ENCODE measurements around the gene KIAA1217.
A peak's percentile ranks its signal among the peaks of the same experiment; 100 is the strongest.
"Not testable (repeated sequence)": the region's sequence is repeated elsewhere in the genome, so short reads cannot be mapped to it uniquely, and the experiment has no call there.

KIAA1217 gene

DNA sequence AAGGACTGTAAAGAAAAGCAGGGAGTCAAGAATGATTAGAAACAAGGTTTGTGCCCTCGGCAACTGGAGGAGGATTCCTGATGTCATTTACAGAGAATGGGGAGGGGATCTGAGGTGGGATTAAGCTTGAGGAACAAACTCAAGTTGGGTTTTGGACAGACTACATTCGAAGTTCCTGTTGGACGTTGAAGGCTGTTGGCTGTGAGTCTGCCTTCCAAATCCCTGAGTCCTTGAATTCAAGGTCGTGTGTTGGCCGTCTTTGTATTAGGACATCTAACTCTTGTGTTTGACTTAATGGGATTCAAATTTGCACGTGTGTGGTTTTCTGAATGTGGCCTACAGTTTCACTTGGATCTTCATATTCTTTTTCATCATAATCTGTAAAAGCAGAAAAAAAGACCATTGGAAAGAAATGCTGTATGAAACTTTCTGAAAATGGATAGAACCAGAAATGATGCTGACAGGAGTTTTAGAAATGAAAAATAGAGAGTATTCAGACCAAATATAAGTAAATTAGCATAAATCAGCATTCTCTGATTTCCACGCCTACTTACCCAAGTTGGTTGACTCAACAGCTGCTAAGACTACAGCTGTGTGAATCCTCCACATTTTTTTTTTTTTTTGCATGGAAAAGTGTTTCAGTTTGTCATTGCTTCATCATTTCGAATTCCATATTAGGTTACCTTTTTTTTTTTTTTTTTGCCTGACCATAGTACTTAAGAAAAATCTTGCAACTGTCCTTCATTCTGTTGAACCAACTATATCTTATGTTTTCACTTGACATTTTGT is 94.8 kb downstream of the KIAA1217 start:
- DNase-seq: no peak

DNA sequence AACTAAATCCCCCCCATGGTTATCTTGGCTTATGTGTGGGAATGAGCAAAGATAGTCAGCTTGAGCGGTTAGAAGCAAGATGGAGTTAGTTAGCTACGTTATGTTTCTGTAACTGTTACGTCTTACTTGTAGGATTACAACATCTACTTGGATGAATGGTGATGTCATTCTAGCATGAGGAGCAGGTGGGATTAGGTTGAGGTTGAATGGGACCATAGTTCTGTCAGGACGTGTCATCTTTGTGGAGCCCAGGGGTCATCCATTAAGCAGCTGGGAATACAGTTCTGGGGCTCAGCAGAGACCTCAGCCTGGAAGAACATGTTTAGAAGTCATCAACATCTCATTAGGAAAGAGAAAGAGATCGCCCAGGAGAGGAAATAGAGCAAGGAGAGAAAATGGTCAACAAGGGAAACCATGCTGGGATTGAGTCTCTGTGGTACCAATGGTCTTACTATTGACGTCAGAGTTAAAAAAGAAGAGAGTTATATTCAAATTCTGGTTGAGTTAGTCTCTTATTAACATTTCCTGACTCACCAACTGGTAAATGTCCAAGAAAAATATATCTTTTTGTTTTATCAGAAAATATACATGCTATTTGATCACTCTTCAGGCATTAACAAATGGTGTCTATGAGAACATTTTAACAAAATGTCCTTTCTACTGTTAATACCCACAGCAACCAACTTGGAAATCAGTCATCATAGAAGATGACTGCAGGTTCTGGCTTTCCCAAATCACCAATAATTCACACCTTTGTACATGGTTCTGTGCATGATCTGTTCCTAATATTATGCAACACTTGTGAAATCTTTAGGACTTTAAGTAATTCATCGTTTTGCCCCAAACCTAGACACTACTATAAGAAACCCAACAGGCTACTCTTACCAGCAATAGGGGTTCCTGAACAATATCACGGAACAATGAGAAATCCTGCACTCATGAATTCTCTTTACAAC is 96.9 kb downstream of the KIAA1217 start:
- no peak for DNase-seq

DNA sequence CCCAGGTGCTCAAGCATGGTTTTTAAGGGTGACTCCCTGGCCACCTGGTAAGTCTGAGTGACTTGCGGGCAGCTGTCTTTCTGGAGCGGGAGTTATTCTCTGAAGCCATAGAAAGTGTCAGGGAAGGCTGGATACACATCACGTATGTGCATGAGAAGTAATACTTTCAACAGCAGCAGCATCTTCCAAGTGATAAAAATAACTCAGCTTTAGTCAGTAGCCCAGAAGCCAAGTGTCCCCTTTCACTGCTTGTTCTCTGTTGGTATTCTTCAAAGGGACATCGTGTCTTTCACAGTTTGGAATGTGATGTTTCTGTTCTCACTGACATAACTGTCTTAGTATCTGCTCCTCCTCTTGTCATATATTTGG is 97.6 kb downstream of the KIAA1217 start:
- no peak for DNase-seq

- no peak for DNase-seq
These were observed 98.2 kb downstream of the KIAA1217 start for GRCh38 chr10:24307116-24307515.

GRCh38 chr10:24307696-24308485 is 99.0 kb downstream of the KIAA1217 start:
- DNase-seq: peak; percentile 38

GRCh38 chr10:24310104-24310503 is 101.2 kb downstream of the KIAA1217 start:
- no peak for DNase-seq

DNA sequence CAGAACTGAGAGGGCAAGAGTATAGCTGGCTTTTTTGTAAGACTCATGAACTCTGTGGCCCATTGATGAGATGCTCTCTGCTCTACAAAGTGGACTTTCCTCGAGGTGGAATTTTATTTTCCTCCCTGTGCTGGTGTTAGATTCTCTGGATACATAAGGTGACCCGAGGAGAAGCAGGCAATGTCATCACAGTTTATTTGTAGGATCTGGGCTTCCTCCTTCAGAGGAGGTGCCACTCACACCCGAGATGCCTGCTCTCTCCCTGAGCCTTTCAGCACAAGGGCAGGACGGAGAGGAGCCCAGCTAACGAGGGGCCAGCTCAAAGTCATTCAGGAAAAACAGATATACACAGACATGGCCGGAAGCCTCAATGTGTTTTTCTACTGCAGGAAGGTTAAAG is 103.0 kb downstream of the KIAA1217 start:
- no peak for DNase-seq

DNA sequence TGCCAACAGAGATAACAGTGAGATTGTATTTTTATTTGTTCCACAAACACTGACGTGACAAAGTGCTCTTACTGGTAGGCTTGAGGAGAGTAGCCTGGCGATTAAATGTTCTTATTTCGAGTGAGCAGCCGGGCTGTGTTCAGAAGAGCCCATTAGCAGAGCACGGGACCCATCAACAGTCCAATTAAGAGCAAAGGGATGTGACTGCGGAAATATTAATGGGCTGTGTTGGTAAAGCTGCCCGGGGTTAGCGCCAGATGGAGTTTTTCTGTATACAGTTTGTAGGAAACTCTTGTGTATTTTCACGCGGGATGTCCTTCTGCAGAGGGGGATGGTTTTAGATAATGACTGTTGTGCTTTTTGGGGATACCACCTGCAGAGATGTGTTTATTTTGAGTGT is 104.3 kb downstream of the KIAA1217 start:
- DNase-seq: no peak

- no peak for DNase-seq
These were observed 106.3 kb downstream of the KIAA1217 start for GRCh38 chr10:24315211-24315610.

- DNase-seq: no peak
These were observed 109.6 kb downstream of the KIAA1217 start for GRCh38 chr10:24318517-24318916.

DNA sequence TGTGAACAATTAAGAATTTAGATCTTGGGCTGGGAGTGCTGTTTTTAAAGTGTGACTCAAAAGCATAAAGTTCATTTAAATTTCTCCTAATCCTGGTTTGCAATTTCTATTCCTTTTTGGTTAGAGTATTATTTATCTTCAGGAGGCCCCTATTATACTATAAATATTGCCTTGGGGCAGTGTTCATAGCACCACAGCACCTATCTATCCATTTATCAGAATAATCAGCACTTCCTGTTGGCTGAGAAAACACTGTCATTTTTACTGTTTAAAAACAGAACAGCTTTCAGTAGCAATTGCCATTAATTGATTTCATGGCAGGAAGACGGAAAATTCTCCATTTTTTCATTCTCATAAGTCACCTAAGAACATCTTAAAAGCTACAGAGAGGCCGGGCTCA is 111.4 kb downstream of the KIAA1217 start:
- DNase-seq: no peak

GRCh38 chr10:24324651-24325050 is 115.7 kb downstream of the KIAA1217 start:
- no peak for DNase-seq

GRCh38 chr10:24331457-24331856 is 122.5 kb downstream of the KIAA1217 start:
- DNase-seq: no peak

DNA sequence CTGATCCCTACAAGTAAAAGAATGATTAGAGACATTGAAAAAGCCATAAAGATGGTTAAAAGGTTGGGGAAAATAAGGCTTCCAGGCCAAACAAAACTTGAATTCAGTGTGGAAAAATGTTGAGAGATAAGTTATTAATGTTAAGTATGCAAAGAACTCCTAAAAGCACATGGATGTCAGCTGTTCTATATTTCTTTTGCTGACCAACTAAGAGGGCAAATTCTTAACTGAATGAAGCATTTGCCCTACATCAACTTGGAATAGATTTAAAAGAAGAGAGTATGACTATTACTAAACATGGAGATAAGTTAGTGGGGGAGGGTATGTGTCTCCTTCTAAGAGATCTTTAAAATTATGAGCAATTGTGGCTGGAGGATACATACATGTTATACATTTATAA is 124.8 kb downstream of the KIAA1217 start:
- DNase-seq: no peak

DNA sequence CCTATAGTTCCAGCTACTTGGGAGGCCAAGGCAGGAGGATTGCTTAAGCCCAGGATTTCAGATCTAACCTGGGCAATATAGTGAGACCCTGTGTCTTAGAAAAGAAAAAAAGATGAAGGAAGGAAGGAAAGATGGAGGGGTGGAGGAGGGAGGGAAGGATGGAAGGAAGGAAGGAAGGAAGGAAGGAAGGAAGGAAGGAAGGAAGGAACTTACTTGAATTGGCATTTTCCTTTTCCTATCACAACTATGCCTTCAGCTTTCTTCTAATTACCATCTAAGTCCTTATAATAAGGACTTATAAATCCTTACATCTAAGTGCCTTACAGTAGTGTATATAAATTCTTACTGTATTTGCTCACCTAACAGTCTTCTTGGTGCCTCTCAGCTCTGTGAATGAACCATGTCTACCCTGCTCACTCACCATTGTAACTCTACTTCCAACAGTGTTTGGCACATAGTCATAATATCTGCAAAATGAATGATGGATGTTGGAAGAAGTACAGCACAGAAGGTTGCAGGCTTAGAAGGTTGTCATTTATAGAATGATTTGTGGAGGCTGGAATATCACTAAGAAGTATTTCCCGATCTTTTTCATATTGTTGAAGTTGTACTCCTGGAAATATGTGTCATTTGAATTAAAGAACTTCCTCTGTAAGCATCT is 125.5 kb downstream of the KIAA1217 start:
- no peak for DNase-seq

DNA sequence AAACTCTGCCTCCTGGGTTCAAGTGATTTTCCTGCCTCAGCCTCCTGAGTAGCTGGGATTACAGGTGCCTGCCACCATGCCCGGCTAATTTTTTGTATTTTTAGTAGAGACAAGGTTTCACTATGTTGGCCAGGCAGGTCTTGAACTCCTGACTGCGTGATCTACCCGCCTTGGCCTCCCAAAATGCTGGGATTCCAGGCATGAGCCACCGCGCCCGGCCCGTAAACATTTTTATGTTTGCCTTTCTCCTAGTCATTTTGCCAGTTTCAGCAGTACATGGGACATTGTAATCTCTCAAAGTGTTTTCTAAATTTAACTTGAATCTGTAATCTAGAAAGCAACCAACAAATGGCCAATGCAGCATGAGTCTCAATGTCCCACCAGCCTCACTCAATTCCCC is 128.8 kb downstream of the KIAA1217 start:
- DNase-seq: not testable (repeated sequence)

- no peak for DNase-seq
These were observed 130.4 kb downstream of the KIAA1217 start for GRCh38 chr10:24339387-24339786.

DNA sequence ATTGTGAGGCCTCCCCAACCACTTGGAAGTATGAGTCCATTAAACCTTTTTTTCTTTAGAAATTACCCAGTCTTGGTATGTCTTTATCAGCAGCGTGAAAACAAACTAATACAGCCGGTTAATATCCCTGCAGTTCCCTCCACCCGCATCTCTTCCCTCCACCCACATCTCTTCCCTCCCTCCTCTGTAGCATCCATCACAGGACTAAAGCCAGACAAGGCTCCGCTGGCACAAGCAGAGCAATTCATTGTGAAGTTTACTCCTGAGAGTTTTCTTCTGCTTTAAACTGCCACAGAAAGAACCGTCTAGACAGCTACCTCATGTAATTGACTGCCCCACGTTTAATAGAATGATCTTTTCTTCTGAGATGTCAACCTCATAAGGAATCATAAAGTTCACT is 131.5 kb downstream of the KIAA1217 start:
- DNase-seq: no peak

GRCh38 chr10:24340883-24341282 is 131.9 kb downstream of the KIAA1217 start:
- no peak for DNase-seq

GRCh38 chr10:24341371-24341770 is 132.4 kb downstream of the KIAA1217 start:
- DNase-seq: no peak

- no peak for DNase-seq
These were observed 133.0 kb downstream of the KIAA1217 start for GRCh38 chr10:24341897-24342296.

DNA sequence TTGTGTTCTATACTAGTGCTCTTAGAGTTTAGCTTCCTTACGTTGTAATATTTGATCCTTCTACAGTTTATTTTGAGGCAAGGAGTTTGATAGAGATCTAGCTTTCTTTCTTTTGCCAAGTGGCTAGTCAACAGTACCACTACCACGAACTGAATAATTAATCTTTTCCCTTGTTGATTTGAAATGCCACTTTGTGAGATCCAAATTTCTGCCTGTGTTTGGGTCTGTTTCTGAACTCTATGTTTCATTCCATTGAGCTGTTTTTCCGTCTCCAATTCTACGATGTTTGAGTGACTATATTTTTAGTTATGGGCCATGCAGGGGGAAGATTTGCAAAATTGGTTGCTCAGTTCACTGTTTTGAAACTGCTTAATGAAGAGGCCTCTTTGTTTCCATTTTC is 134.7 kb downstream of the KIAA1217 start:
- no peak for DNase-seq

GRCh38 chr10:24344279-24344678 is 135.3 kb downstream of the KIAA1217 start:
- no peak for DNase-seq
